Activated T-cell treated with anti-CD3 and anti-CD28 coated beads, Interleukin-2, amount 50 U/mL, for 48 hours (primary cell): ENCODE data around the gene KCTD10.
"Not testable (repeated sequence)": the region's sequence is repeated elsewhere in the genome, so short reads cannot be mapped to it uniquely, and the experiment has no call there.

Source experiments
- DNase-seq, 2 experiments: peaks; one replicate each; pipeline ENCODE4 v3.0.0-alpha.2; 2020

The KCTD10 gene

GRCh38 chr12:109445191-109445609 lies 31.9 kb downstream of the KCTD10 start:
- no peak for DNase-seq

GRCh38 chr12:109444259-109444658 lies 32.8 kb downstream of the KCTD10 start:
- no peak for DNase-seq

- DNase-seq, result no peak
These were observed 33.3 kb downstream of the KCTD10 start for GRCh38 chr12:109443794-109444193.

- DNase-seq, result no peak
These were observed 36.1 kb downstream of the KCTD10 start for GRCh38 chr12:109440851-109441490.

- DNase-seq, result not testable (repeated sequence)
These were observed 37.1 kb downstream of the KCTD10 start for GRCh38 chr12:109439951-109440350.

GRCh38 chr12:109439181-109439580 lies 37.9 kb downstream of the KCTD10 start:
- DNase-seq, result no peak

- no peak for DNase-seq
These were observed 40.9 kb downstream of the KCTD10 start for GRCh38 chr12:109436188-109436560.

- DNase-seq, result no peak
These were observed 41.5 kb downstream of the KCTD10 start for GRCh38 chr12:109435428-109436187.

- DNase-seq, result no peak
These were observed 42.5 kb downstream of the KCTD10 start for GRCh38 chr12:109434582-109434981.

GRCh38 chr12:109433618-109434017 lies 43.5 kb downstream of the KCTD10 start:
- no peak for DNase-seq

GRCh38 chr12:109432842-109433304 lies 44.2 kb downstream of the KCTD10 start:
- DNase-seq, result peak; percentile 87 to 88

GRCh38 chr12:109432431-109432830 lies 44.7 kb downstream of the KCTD10 start:
- DNase-seq, result no peak

- no peak for DNase-seq
These were observed 46.9 kb downstream of the KCTD10 start for GRCh38 chr12:109430244-109430643.

GRCh38 chr12:109428804-109429203 lies 48.3 kb downstream of the KCTD10 start:
- DNase-seq, result not testable (repeated sequence)

GRCh38 chr12:109428037-109428629 lies 49.0 kb downstream of the KCTD10 start:
- DNase-seq, result peak; percentile 82 to 84

- DNase-seq, result no peak
These were observed 53.7 kb downstream of the KCTD10 start for GRCh38 chr12:109423392-109423791.

GRCh38 chr12:109422251-109422650 lies 54.8 kb downstream of the KCTD10 start:
- no peak for DNase-seq

- no peak for DNase-seq
These were observed 55.6 kb downstream of the KCTD10 start for GRCh38 chr12:109421355-109422087.

- no peak for DNase-seq
These were observed 58.1 kb downstream of the KCTD10 start for GRCh38 chr12:109418848-109419480.

- DNase-seq, result not testable (repeated sequence)
These were observed 71.0 kb downstream of the KCTD10 start for GRCh38 chr12:109406147-109406546.

GRCh38 chr12:109404841-109405240 lies 72.3 kb downstream of the KCTD10 start:
- DNase-seq, result not testable (repeated sequence)
